Measurements from ENCODE around the gene PLAU.

The PLAU gene

DNA sequence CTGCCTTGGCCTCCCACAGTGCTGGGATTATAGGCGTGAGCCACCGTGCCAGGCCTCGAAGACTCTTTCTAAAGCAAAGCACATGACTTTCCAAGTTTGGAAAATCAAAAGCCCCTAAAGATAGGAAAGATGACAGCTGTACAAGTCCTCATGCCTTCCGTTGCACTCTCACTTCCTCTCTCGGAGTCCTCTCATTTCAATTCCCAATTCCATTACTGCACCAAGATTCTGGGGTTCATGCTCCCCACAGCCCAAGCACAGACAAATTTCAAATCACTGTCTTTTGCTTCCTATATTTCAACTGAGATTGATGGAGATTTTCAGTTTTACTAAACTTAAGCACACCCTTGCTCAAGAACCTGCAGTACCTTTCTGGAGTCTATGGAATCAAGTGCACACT, 10.9 kb upstream of the PLAU start:
- Histone ChIP-seq H3K36me3 (ENCODE audit: control insufficient read depth, insufficient read depth, low read length) (no peaks in the 10 kb centered on the region), H3K27ac (no peak overlapping the region), H3K27me3 (ENCODE audit: control insufficient read depth, insufficient read depth, low read length) (no peaks in the 10 kb centered on the region), H3K79me2 (no peaks in the 10 kb centered on the region), H3K9me3 (ENCODE audit: control insufficient read depth, low read length) (no peaks in the 10 kb centered on the region), H3K4me2 (ENCODE audit: low read length) (no peak overlapping the region), H3K4me3 (ENCODE audit: low read depth, low read length) (no peak overlapping the region), H2AFZ (no peak overlapping the region), H3K4me1 (no peaks in the 10 kb centered on the region), H3K9ac (no peak overlapping the region)
- no peak for TF ChIP-seq CTCF (IDR thresholded peaks at IDR 0.05)

GRCh38 chr10:73901261-73901660, 9.7 kb upstream of the PLAU start:
- no peak for TF ChIP-seq CTCF (IDR thresholded peaks at IDR 0.05)
- no peak overlapping the region for H3K9ac ChIP-seq

GRCh38 chr10:73902351-73902750, 8.6 kb upstream of the PLAU start:
- no peaks in the 10 kb centered on the region for H3K27me3 ChIP-seq (ENCODE audit: control insufficient read depth, insufficient read depth, low read length)
- H3K36me3 ChIP-seq (ENCODE audit: control insufficient read depth, insufficient read depth, low read length), result no peaks in the 10 kb centered on the region
- H3K79me2 ChIP-seq, result no peaks in the 10 kb centered on the region
- H3K4me2 ChIP-seq (ENCODE audit: low read length), result no peak overlapping the region
- no peak overlapping the region for H3K27ac ChIP-seq
- H2AFZ ChIP-seq, result no peak overlapping the region
- H3K4me1 ChIP-seq, result no peaks in the 10 kb centered on the region
- H3K9me3 ChIP-seq (ENCODE audit: control insufficient read depth, low read length), result no peaks in the 10 kb centered on the region
- H3K9ac ChIP-seq, result no peak overlapping the region
- TF ChIP-seq CTCF (IDR thresholded peaks at IDR 0.05), result no peak
- H3K4me3 ChIP-seq (ENCODE audit: low read depth, low read length), result no peak overlapping the region

More at GRCh38 chr10:73901261-73901660, 9.7 kb upstream of the PLAU start:
- Histone ChIP-seq H3K4me1 (no peaks in the 10 kb centered on the region), H3K27ac (no peak overlapping the region), H3K9me3 (ENCODE audit: control insufficient read depth, low read length) (no peaks in the 10 kb centered on the region), H3K4me3 (ENCODE audit: low read depth, low read length) (no peak overlapping the region), H3K4me2 (ENCODE audit: low read length) (no peak overlapping the region), H2AFZ (no peak overlapping the region), H3K27me3 (ENCODE audit: control insufficient read depth, insufficient read depth, low read length) (no peaks in the 10 kb centered on the region), H3K79me2 (no peaks in the 10 kb centered on the region), H3K36me3 (ENCODE audit: control insufficient read depth, insufficient read depth, low read length) (no peaks in the 10 kb centered on the region)

- Histone ChIP-seq H3K4me1 (no peaks in the 10 kb centered on the region), H2AFZ (no peak overlapping the region), H3K27ac (no peak overlapping the region), H3K36me3 (ENCODE audit: control insufficient read depth, insufficient read depth, low read length) (no peaks in the 10 kb centered on the region), H3K4me3 (ENCODE audit: low read depth, low read length) (no peak overlapping the region), H3K9ac (no peak overlapping the region), H3K9me3 (ENCODE audit: control insufficient read depth, low read length) (no peaks in the 10 kb centered on the region), H3K27me3 (ENCODE audit: control insufficient read depth, insufficient read depth, low read length) (no peaks in the 10 kb centered on the region), H3K79me2 (no peaks in the 10 kb centered on the region), H3K4me2 (ENCODE audit: low read length) (no peak overlapping the region)
- no peak for TF ChIP-seq CTCF (IDR thresholded peaks at IDR 0.05)
Observed at GRCh38 chr10:73905256-73906020, 5.5 kb upstream of the PLAU start.
